Stimulated activated CD4-positive, alpha-beta T cell treated with anti-CD3 and anti-CD28 coated beads, Interleukin-15, amount 100 ng/mL, for 24 hours (primary cell): ENCODE measurements around the gene ACER3.
"Not testable (repeated sequence)": the region's sequence is repeated elsewhere in the genome, so short reads cannot be mapped to it uniquely, and the experiment has no call there.

Source experiments
- DNase-seq: peaks from one replicate; pipeline ENCODE4 v3.0.0-alpha.2; 2020

The ACER3 gene

GRCh38 chr11:77003963-77004362, 143.2 kb downstream of the ACER3 start:
- no peak for DNase-seq

GRCh38 chr11:77009533-77010160, 148.9 kb downstream of the ACER3 start:
- DNase-seq: no peak

DNA sequence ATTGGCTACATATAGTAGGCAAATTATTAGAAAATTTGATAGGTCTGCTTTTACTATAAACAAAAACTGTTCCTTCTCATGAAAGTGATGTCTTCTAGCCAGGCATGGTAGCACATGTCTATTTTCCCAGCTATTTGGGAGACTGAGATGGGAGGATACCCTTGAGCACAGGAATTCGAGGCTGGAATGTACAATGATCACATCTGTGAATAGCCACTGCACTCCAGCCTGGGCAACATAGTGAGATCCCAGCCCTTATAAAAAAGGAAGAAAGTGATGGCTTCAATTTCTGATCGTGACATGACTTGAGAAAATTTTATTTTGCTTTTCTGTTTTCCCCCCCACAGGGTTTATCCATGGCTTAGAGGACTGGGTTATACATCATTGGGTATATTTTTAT, 154.0 kb downstream of the ACER3 start:
- no peak for DNase-seq

- DNase-seq: not testable (repeated sequence)
These were observed 157.7 kb downstream of the ACER3 start for GRCh38 chr11:77018396-77018924.

DNA sequence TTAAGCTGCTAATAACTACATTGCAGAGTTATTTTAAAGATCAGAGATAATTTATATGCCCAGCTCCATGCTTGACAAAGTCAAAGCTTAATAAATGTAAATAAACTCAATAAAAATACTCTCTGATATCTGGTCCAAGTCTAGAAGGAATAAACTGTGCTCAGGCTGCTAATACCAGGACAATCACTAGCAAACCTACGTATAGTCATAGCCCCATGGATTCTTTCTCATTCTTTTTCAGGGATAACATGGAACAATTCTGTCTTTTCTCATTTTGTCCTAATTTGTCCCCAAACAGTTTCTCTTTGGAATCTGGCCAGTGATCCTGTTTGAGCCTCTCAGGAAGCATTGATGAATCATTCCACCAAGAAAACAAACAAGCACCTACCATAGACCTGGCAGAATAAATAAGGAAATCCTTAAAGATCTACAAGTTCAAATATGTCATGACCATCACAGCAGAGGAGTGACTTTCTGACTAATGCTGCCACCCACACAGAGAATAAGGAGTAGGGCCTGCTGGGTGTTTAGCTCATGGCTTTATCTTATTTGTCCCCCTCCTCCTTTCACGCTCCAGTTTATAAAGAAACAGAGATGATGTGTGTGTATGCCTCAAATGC, 159.4 kb downstream of the ACER3 start:
- DNase-seq: no peak

DNA sequence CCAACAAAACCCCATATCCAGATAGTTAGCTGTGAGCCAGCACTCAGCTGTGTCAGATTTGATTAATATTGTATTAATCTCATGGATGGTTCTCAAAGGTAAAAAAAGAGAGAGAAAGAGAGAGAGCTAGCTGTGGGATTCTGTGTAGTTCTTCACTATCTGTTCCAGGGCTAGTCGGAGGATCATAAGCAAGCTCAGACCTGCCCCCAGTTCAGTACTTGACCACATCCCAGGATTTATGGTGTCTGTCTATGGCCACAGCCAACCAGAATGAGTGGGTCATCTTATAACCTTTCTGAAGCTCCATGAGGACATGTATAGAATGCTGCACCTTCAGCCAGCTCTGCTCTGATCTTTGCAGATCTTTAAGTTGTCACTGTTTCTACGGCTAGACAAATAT, 160.0 kb downstream of the ACER3 start:
- no peak for DNase-seq

DNA sequence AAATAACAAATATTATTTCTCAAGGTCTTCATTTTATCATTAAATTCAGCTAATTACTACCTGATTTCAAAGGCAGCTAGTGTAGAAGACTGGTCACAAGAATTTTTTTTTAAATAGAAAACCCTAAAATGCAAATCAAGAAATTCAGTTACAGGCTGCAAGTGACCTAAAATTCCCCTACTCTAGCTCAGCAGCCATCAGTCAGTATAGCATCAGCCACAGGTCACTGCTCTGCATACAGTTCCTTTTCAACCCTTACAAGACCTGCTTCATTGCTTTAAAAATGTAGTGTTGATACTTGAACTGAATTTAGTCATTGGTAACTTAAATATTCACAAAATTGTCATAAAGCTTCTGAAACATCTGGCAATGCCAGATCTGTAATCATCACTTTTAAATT, 164.0 kb downstream of the ACER3 start:
- DNase-seq: no peak

DNA sequence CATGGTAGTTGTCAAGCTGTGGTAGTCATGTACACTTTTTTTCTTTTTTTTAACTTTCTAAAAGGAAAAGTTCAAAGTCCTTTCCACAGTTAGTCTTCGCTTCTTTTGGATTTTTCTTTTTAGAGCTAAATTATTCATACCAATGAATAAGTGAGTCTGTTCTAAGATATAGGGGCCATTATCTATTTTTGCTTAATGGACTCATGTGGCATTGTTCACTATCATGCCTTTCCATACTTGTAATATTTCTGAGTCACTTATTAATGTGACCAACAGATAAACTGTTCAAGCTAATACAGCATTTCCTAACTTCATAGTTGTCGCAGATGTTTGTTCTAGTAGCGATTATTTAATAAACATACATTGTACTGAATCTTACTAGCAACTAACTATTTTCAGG, 165.5 kb downstream of the ACER3 start:
- no peak for DNase-seq

GRCh38 chr11:77026743-77027142, 166.0 kb downstream of the ACER3 start:
- DNase-seq: no peak

DNA sequence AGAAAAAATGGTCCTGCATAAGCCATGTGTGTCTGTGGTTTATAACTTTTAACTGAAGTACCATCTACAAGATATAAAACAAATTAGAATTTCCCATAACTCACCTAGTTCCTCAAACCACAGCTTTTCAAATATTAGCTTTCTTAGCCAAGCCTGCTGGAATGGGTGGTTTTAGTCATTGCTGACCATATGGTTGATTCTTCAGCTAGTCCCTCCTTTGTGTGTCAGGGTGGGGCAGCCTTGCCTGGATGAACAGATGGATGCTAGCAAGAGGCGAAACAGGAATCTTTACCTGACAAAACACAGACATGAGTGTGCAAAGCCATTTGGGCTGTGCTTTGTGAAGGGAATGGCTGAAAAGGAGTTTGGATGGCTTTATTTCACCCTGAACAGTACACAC, 166.6 kb downstream of the ACER3 start:
- DNase-seq: no peak

GRCh38 chr11:77029829-77030228, 169.1 kb downstream of the ACER3 start:
- no peak for DNase-seq

- no peak for DNase-seq
These were observed 170.2 kb downstream of the ACER3 start for GRCh38 chr11:77030834-77031414.

DNA sequence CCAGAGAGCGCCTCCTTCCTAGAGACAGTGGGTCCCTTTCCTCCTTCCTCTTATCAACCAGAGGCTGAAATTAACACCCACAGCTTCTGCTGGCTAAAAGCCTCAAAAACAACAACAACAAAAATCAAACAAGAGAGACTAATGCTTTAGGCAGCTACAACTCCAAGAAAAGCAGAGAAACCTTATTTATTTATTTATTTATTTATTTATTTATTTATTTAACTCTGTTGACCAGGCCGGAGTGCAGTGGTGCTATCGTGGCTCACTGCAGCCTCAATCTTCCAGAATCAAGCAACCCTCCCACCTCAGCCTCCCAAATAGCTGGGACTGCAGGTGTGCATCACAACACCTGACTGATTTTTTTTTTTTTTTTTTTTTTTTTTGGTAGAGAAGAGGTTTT, 170.9 kb downstream of the ACER3 start:
- no peak for DNase-seq

GRCh38 chr11:77035039-77035438, 174.3 kb downstream of the ACER3 start:
- DNase-seq: no peak

DNA sequence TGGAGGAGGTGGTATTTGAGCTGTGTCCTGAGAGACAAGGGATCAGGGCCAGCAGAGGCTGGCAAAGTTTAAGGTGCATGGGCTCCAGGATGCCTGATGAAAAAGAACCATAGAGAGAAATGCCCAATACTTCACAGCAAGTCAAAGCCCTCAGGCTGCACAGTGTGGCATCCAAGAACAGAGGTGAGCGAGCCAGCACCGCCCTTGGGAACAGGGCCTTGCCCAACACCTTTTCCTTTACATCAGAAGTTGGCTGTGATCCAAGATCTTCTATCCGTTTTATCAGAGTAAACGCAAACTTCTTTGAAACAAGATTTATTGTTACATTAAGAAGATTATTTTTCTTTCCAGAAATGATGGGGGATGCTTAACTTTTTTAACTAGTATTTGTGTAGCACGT, 174.9 kb downstream of the ACER3 start:
- no peak for DNase-seq

GRCh38 chr11:77036398-77036797, 175.7 kb downstream of the ACER3 start:
- DNase-seq: no peak

DNA sequence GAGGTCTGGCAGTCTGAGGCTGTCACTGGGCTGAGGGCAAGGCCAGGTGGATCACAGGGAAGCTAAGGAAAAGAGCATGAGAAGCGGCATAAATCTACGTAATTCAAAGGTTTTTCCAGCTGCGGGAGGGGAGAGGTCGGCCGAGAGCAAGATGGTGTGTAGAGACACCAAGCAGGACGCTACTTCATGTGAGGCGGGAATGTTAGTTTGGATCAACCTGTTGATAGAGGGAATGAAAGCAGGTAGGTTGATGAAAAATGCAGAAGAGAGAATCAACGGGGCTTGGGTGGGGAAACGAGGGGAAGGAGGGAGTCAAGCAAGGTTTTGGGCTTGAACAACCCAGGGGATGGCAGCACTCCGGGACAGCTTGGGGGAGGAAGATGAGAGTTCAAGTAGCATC, 176.3 kb downstream of the ACER3 start:
- DNase-seq: no peak

- DNase-seq: no peak
These were observed 177.5 kb downstream of the ACER3 start for GRCh38 chr11:77038029-77038824.

- no peak for DNase-seq
These were observed 178.2 kb downstream of the ACER3 start for GRCh38 chr11:77038825-77039326.

- DNase-seq: peak; percentile 47
These were observed 179.0 kb downstream of the ACER3 start for GRCh38 chr11:77039491-77040400.

- DNase-seq: no peak
These were observed 179.7 kb downstream of the ACER3 start for GRCh38 chr11:77040401-77040777.

DNA sequence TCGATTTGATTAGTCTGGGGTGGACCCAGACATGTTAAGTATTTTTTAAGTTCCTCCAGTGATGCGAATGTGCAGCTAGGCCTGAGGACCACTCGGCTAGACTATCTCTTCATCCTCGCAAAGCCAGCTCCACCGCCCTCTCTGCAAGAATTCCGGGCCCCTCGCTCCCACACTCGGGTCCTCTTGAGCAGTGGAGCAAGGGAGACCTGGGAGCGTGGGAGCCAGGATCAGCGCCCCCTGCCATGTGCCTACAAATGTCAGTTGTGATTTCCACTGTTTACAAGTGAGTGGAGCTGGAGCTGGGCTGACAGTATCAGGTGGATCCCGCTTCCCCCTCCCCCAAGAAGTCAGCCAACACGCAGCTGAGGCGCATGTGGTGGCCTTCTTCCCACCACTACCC, 180.2 kb downstream of the ACER3 start:
- no peak for DNase-seq
